Hematopoietic multipotent progenitor cell treated with erythropoietin and hydrocortisone succinate and interleukin-3 and kit ligand, for 6 days (in vitro differentiated cells): ENCODE results near the gene CEP104.

Experiments used
- DNase-seq: peaks from one replicate; pipeline ENCODE4 v3.0.0-alpha.2; 2015

CEP104 gene

DNA sequence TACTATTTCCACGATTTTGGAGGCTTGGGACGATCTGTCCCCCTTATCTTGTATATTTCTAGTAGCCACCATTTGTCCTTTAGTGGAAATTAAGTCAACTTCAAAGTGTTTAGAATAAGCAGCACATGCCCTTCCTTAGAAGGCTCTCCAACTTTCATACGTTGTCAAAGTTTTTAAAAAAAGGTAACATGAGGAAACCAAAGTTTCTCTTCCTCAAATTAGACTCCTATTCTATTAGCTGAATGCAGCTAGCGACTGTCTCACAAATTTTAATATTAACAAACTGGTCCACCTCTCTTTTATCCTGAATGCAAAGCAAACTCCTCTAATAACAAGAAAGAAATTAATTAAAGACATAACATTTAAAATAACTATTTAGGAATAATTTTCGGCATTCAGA, 36.2 kb upstream of the CEP104 start:
- no peak for DNase-seq

- no peak for DNase-seq
These were observed 35.7 kb upstream of the CEP104 start for GRCh38 chr1:3892748-3893147.

GRCh38 chr1:3891329-3891865, 34.4 kb upstream of the CEP104 start:
- peak; percentile 48 for DNase-seq

GRCh38 chr1:3890389-3891328, 33.6 kb upstream of the CEP104 start:
- DNase-seq: peak; percentile 79

- DNase-seq: no peak
These were observed 32.9 kb upstream of the CEP104 start for GRCh38 chr1:3889936-3890335.

GRCh38 chr1:3888301-3888700, 31.3 kb upstream of the CEP104 start:
- no peak for DNase-seq

DNA sequence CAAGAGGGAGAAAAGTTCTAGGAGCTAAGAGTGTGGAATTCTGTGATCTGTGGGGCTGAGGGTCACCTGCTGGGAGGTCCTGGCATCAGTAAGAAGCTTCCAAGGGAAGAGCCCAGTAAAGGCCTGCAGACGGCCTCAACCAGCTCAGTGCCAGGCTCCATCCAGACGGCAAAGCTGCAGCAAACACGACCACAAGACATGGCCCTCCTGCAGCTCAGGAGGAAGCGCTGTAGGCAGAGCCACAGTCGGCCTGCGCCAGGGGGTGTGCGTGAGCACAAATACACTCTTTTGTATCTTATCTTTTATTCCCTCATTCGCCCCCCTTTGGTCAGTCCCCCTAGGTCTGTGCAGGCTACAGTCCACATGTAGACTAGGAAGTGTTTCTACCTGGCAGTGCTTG, 29.7 kb upstream of the CEP104 start:
- DNase-seq: no peak

DNA sequence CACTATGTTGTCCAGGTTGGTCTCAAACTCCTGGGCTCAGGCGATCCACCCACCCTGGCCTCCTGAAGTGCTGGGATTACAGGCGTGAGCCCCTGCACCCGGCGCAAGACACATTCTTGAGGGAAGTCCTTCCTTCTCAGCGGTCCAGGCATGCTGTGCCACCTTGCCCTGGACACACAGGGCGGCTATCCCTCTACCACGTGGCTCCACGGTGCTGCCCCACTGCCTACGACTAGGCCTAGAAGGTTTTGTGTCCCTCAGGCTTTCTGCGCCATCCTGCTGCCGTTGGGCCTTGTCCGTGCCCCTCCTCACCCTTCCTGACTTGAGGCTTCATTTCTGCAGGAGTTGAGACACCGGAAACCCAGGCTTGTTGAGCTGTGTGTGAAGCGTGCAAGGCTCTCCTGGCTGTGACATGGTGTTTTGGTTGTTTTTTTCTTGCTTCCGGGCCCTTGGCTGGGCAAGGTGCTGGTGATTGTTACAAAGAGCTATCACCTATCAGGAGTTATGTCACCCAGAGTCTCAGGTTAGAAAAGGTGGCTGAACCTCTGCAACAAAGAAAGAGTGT, 29.2 kb upstream of the CEP104 start:
- no peak for DNase-seq

DNA sequence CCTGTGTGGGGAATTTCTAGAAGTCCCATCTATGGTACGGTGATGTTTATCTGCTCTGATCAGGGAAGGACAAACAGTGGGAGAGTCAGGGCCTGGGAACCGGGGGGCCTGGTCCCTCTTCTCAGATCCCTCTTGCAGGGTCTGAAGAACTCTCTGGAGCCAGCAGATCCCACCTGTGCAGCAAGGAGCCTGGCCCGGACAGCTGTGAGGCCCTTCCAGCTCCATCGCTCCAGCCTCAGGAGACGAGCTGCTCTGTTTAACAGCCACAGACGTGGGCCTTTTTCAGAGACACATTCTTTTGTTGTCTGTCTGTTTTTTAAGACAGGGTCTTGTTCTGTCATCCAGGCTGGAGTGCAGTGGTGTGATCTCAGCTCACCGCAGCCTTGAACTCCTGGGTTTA, 28.6 kb upstream of the CEP104 start:
- DNase-seq: no peak

GRCh38 chr1:3884966-3885365, 28.0 kb upstream of the CEP104 start:
- DNase-seq: no peak

DNA sequence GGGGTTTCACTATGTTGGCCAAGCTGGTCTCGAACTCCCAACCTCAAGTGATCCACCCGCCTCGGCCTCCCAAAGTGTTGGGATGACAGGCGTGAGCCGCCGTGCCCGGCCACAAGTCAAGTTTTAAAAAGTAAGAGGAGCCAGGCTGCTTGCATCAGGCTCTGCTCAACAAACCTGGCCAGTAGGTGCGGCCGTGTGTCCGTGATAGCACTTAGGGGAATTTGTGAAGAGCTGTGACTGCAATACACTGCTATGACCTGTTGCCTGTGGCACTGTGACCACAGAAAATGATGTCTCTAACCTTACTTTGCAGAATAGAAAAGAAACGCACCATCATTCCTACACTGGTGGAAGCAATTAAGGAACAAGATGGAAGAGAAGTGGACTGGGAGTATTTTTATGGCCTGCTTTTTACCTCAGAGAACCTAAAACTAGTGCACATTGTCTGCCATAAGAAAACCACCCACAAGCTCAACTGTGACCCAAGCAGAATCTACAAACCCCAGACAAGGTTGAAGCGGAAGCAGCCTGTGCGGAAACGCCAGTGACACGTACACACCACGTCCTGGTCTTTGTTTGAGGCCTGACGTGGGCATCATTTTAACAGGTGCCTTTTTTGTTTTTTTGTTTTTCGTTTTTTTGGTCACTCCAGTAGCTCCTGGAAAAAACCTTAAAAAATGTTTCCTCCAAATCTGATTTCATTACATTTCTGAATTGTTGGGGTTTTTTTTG, 26.3 kb upstream of the CEP104 start:
- no peak for DNase-seq

- peak; percentile 87 for DNase-seq
These were observed 24.1 kb upstream of the CEP104 start for GRCh38 chr1:3881193-3881480.

GRCh38 chr1:3880429-3881192, 23.6 kb upstream of the CEP104 start:
- no peak for DNase-seq

DNA sequence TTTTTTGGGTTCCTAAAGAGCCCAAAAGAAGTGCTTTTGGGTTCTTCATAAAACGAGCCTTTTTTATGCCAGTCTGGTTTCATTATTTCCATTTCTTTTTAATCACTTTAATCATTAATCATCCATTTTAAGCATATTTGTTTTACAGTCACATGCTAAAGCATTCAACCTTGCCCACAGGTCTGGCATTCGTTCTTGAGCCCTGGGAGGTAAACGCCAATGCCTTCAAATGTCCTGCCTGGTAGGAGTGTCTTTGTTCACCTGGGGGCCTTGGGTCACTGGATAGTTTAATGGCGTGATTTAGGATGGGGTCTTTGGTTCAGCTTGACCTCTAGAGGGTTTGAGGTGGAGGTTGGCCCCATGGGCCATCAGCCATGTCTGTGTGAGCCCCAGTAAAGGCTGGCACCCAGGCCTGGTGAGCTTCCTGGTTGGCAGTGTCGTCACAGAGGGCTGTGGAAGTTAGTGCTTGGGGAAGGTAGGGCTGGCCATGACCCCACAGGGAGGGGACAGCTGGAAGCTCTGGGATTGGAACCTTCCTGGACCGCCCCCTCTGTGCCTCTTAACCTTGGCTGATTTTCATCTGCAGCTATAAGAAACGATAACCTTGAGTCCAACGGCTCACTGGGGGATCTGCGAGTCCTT, 22.9 kb upstream of the CEP104 start:
- DNase-seq: no peak

GRCh38 chr1:3879099-3879498, 22.1 kb upstream of the CEP104 start:
- DNase-seq: no peak

- DNase-seq: no peak
These were observed 19.7 kb upstream of the CEP104 start for GRCh38 chr1:3876716-3877115.

DNA sequence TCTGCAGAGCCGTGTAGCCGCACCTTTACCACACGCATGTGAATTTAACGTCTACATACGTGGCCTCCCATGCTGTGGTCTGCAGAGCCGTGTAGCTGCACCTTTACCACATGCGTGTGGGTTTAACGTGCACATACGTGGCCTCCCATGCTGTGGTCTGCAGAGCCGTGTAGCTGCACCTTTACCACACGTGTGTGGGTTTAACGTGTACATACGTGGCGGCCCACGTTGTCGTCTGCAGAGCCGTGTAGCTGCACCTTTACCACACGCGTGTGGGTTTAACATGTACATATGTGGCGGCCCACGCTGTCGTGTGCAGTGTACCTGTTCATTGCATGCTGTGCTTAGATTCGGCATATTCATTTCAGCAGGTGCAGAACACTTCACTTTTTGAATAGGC, 17.7 kb upstream of the CEP104 start:
- no peak for DNase-seq

- no peak for DNase-seq
These were observed 15.5 kb upstream of the CEP104 start for GRCh38 chr1:3872546-3872945.

GRCh38 chr1:3871451-3871805, 14.4 kb upstream of the CEP104 start:
- no peak for DNase-seq

GRCh38 chr1:3869751-3870301, 12.8 kb upstream of the CEP104 start:
- DNase-seq: peak; percentile 62

- DNase-seq: no peak
These were observed 11.5 kb upstream of the CEP104 start for GRCh38 chr1:3868464-3869006.

DNA sequence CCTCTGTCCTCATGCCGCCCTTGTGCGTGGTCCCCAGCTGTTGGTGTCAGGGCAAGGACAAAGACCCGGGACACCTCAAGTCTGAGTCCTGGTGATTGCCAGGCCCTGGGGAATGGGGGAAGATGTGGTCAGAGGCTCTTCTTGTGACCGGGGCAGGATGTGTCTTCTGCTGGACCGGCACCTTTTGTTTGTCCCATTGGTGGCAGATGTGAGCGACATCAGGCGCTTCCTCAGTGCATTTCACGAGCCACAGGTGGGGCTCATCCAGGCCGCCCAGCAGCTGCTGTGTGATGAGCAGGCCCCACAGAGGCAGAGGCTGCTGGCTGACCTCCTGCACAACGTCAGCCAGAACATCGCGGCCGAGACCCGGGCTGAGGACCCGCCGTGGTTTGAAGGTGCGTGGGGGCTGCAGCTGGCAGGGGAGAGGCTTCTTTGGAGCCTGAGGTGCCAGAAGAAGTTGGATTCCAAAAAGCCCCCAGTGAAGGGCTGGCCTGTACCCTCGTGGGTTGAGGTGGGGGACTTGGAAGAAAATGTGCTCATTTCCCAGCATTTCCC, 8.7 kb upstream of the CEP104 start:
- DNase-seq: no peak
